ELF-1 (cell line): ENCODE results near the gene MMP21.

Experiments used
- DNase-seq: peaks from one replicate; pipeline ENCODE4 v3.0.0-alpha.2; 2016; ENCODE audit warnings: low read depth, low spot score

Gene MMP21

GRCh38 chr10:125765835-125766234 is 9.8 kb downstream of the MMP21 start:
- no peak for DNase-seq

DNA sequence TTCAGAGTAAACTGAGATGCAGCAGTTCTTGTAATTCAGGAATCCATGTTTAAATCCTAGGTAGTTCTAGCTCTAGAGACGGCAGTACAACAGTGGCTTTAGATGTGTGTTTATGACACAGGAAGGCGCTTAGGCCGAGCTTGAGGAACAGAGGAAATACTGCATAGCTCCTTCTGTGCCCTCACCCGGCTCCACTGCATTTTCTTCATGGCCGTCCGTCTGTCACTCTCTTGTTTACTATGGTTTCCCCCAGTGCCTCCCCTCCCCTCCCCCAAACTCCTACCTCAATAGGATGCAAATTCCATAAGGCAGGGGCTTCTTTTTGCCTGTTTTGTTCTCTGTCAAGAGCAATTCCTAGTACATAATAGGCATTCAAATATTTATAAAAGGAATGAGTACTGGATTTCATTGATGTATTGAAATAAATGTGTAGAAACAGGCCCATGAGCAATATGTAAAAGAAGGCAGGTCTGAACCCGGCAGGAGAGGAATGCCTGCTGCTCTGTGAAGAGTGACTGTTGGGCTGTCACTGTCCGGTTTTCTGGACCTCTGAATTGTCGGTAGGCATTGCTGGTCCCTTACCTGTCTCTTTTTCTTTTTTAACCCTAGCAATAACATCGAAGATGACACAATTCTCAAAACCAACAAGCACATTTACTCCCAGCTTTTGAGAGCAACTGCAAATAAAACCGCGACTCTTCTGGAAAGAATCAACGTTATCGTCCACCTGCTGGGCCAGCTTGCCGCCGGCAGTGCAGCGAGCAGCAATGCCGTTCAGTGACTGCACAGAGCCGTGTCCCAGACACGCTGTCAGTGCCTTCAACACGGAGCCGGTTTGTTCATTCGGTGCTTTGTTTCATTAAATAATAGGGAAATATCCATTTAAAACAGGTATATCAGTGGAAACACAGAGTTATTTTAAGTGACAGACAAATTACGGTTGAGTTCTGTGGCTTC is 12.7 kb downstream of the MMP21 start:
- DNase-seq: peak; percentile 28

DNA sequence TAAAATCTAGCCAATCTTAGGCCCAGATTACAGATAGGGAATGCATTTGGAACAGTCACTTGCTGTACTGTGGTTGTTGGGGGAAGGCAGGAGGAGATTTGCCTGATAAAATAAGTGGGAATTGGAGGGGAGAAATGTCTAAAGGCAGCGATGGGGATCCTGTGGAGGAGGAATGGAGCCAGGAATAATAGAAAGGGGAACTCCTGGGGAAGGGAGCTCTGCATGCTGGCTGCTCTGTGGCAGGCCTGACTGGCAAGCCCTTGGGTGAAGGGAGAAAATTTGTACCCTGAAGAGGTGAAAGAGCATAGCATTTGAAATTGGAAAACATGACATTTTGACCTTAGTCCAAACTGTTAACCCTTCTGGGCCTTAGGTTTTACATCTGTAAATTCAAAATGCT is 13.7 kb downstream of the MMP21 start:
- no peak for DNase-seq

DNA sequence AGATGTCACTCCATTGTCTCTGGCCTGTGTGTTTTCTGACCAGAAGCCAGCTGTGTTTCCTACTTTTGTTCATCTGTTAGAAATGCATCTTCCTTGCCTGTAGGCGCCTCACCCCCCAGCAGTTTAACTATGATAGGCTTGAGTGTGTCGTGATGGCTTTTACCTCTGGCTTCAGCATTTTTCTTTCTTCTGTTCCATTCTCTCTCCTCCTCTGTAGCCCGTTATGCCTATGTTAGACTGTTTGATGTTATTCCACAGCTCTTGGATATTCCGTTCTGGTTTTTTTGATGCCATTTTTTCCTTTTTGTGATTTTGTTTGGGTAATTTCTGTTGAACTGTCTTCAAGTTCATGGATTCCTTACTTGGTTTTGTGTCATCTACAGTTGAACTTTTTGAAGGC is 17.9 kb downstream of the MMP21 start:
- DNase-seq: no peak

DNA sequence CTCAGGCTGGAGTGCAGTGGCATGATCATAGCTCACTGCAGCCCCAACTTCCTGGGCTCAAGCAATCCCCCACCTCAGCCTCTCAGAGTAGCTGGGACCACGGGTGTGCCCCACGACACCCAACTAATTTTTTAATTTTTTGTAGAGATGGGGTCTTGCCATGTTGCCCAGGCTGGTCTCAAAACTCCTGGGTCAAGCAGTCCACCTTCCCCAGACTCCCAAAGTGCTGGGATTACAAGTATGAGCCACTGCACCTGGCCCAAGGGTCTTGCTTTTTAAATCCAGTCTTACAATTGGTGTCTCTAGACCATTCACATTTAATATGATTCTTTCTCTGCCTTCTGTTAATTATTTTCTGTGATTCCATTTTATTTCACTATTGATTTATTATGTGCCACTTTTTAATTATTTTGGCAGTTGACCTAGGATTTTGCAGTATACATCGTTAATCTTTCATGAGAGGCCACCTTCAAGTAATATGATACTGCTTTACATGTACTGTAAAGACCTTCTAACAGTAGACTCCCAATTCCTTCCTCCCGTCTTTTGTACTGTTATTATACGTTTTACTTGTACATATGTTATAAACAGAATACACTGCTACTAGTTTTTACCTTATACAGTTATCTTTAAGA is 18.7 kb downstream of the MMP21 start:
- DNase-seq: no peak

DNA sequence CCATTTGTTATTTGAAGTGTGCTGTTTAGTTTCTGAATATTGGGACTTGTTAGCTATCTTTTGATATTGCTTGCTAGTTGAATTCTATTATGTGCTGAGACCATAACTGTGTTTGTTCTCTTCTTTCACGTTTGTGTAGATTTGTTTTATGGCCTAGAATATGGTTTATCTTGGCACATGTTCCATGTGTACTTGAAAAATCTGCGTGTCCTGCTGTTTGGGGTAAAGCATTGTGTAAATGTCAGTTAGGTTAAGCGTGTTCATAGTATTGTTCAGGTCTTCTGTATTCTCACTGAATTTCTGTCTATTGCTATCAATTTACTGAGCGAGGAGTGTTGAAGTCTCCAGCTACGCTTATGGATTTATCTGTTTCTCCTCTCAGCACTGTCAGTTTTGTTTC is 19.4 kb downstream of the MMP21 start:
- no peak for DNase-seq

- no peak for DNase-seq
These were observed 28.2 kb downstream of the MMP21 start for GRCh38 chr10:125747417-125747816.

GRCh38 chr10:125744909-125745308 is 30.7 kb downstream of the MMP21 start:
- no peak for DNase-seq

DNA sequence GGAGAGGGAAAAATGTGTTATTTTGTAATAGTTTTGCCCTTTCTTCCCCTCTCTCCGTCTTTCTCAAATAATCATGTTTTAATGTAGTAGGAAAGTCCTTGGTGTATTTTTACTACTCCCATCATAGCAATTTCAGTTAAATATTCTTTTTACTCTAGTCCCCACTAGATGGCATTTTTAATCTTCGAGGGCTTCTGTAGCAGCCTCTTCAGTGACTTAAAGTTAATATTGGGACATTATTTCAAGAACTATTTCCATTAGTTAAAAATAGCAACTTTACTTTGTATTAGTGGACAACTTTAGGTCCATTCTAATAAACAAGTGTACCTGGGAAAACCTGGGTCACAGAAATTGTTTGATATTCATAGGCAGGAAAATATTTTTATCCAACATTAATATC is 33.2 kb downstream of the MMP21 start:
- DNase-seq: no peak

GRCh38 chr10:125739994-125740679 is 35.5 kb downstream of the MMP21 start:
- no peak for DNase-seq

DNA sequence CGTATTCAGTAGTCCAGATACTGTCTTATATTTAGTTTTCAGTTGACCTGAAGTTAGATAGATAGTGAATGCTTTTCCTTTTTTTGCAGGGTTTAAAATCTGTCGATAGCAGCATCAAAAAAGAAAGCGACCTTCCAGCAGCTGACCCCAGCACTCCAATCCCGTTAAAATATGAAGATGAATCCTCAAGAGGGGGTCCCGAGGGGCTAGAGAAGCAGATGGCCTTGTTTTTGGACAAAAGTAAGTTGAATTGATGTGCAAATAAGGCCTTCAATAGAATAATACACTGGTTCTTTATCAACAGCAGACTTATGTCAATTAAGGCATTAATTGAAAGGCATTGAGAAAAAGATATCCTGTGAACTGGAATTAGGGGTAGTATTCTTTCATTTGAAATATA is 37.4 kb downstream of the MMP21 start:
- no peak for DNase-seq

DNA sequence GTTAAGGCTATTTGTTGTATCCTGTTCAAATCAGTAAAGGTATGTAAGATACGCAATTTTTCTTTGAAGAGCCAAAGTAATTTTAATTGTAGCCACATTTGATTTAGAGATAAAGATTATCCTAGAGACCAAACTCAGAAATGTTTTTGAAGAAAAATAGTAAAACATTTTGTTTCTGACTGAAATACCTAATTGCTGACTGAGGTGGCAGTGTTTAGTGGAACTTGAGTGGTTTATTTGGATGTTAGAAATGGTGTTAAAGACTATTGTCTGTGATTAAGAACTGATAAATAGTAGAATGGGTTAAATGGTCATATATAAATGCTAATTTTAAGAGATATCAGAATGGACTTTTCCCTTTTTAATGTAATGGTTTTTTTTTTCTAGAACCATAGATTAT is 40.8 kb downstream of the MMP21 start:
- DNase-seq: no peak

DNA sequence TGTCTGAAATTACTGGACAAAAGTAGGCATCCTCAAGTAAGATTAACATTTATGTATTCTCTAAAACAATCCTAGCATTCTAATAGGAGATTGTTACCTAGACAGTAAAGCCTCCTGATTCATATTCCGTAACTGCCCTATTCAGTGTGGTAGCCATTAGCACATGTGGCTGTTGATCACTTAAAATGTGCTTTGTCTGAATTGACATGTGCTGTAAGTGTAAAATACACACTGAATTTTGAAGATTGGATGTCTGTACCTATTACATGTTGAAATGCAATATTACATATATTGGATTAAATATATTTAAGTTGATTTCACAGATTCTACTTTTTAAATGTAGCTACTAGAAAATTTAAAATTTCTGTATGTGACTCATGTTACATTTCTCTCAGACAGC is 41.5 kb downstream of the MMP21 start:
- DNase-seq: no peak

GRCh38 chr10:125727436-125727835 is 48.2 kb downstream of the MMP21 start:
- DNase-seq: no peak

GRCh38 chr10:125726914-125727313 is 48.7 kb downstream of the MMP21 start:
- no peak for DNase-seq

- no peak for DNase-seq
These were observed 52.8 kb downstream of the MMP21 start for GRCh38 chr10:125722811-125723210.

DNA sequence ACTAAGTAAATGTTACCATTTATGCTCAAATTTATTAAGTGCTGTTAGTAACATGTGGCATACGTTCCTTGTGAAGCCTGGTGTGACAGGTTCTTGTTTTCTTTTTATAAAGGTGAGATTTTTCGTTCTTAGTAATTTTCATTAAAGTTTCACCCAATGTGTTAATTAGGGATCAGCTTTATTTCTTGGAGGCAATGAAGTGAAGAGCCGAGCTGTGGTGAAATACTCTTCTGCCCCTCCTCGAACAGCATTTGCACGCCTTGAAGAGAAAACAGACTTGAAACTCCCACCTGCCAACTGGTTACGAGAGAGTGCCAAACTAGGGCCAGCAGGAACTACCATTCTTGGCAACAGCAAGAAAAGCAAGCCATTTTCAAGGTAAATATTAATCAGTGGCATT is 54.6 kb downstream of the MMP21 start:
- DNase-seq: no peak

DNA sequence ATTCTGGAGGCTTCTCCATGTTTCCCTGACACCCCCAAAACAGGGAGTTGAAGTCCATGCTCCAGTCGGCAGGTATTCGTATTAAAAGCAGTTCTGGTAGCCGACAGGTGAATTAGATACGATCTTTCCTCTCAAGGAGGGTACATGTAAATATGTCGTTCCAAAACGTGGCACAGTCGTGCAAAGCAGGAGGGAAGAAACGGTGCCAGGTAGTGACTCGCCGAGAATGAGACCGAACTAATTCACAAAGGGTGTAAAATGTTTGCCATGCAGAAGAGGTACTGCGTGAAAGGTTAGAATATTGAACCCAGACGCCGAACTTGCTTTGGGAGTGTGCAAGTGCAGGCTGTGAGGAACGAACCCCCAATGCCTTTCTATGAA is 55.6 kb downstream of the MMP21 start:
- no peak for DNase-seq

GRCh38 chr10:125719173-125720001 is 56.2 kb downstream of the MMP21 start, which contains the start of gene EDRF1:
TSS of gene EDRF1 (plus strand) at chr10:125719709. CDS start at chr10:125719808, 99 bp downstream.
- peak; percentile 100 for DNase-seq
